ENCODE results near the gene KRT20.
A peak's percentile ranks its signal among the peaks of the same experiment; 100 is the strongest.

The KRT20 gene

GRCh38 chr17:40883626-40884334 is 1.3 kb downstream of the KRT20 start:
- no peak overlapping the region for H3K4me3 ChIP-seq (ENCODE audit: control insufficient read depth, low read depth, low read length)
- no peak for TF ChIP-seq CTCF (IDR thresholded peaks at IDR 0.05; ENCODE audit: control insufficient read depth, insufficient read depth, low read depth, low read length, missing control alignments)
- no peak for DNase-seq (ENCODE audit: low read depth)

- no peak for TF ChIP-seq CTCF (IDR thresholded peaks at IDR 0.05; ENCODE audit: control insufficient read depth, insufficient read depth, low read depth, low read length, missing control alignments)
- DNase-seq (ENCODE audit: low read depth), result no peak
- no peak overlapping the region for H3K4me3 ChIP-seq (ENCODE audit: control insufficient read depth, low read depth, low read length)
Observed at GRCh38 chr17:40883031-40883430, 2.0 kb downstream of the KRT20 start.

DNA sequence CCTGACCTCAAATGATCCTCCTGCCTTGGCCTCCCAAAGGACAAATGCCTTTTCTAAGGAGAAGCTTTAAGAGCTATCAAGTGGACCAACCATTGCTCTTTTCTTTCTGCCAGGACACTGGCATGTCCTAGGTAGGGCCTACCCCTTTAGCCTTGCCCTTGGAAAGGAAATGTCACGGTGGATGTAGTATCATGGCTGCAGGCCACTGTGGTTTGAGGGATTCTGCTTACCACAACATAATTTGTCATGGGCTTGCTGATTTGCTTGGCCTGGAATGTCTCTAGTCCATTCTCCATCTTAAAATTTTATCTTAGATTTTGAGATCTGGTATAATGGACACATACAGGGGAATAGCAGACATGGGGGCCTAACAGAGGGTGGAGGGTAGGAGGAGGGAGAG is 6.0 kb downstream of the KRT20 start:
- DNase-seq (ENCODE audit: low read depth), result no peak
- no peak overlapping the region for H3K4me3 ChIP-seq (ENCODE audit: control insufficient read depth, low read depth, low read length)
- TF ChIP-seq CTCF (IDR thresholded peaks at IDR 0.05; ENCODE audit: control insufficient read depth, insufficient read depth, low read depth, low read length, missing control alignments), result no peak

DNA sequence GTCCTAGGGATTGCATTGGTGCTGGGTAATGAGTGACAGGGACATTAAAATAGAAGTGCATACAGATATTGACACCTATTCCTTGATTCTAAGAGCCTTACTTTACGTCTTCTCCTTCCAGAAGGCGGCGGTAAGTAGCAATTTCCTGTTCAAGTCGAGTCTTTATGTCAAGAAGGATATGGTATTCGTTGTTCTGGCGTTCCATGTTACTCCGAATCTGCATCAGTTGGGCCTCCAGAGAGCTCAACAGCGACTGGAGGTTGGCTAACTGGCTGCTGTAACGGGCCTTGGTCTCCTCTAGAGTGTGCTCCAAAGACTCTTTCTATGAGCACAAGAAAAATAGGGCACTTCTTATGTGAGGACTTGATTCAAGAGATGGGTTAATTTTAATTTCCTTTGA is 7.0 kb downstream of the KRT20 start:
- no peak for DNase-seq (ENCODE audit: low read depth)
- no peak for TF ChIP-seq CTCF (IDR thresholded peaks at IDR 0.05; ENCODE audit: control insufficient read depth, insufficient read depth, low read depth, low read length, missing control alignments)
- no peak overlapping the region for H3K4me3 ChIP-seq (ENCODE audit: control insufficient read depth, low read depth, low read length)

DNA sequence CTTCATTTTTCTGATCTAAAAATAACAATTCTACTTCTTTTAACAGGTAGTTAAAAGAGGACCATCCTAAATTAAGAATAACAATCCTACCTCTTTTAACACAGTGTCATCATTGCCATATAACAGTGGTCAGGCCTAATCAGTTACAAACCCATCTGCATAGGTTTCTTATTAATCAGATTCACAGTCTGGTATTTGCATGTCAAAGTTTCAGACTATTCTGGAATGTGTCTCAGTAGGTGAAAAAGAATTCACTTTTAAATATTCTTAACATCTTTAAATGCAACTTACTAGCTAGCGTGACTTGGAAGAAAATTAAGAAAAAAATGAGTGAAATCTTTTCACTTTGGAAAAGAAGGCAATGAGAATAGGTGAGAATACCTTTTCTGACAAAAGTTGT is 11.2 kb downstream of the KRT20 start:
- TF ChIP-seq CTCF (IDR thresholded peaks at IDR 0.05; ENCODE audit: control insufficient read depth, insufficient read depth, low read depth, low read length, missing control alignments), result no peak
- DNase-seq (ENCODE audit: low read depth), result no peak
- H3K4me3 ChIP-seq (ENCODE audit: control insufficient read depth, low read depth, low read length), result no peak overlapping the region

- peak; percentile 21 for TF ChIP-seq CTCF (IDR thresholded peaks at IDR 0.05; ENCODE audit: control insufficient read depth, insufficient read depth, low read depth, low read length, missing control alignments)
- DNase-seq (ENCODE audit: low read depth), result no peak
- no peak overlapping the region for H3K4me3 ChIP-seq (ENCODE audit: control insufficient read depth, low read depth, low read length)
Observed at GRCh38 chr17:40873255-40873654, 11.8 kb downstream of the KRT20 start.

Data from AG09309 (cell line).